Posterior vena cava (tissue), 2 donors: ENCODE measurements around the gene LAMB4. TPM values are rescaled to one million over a fixed set of nuclear protein-coding genes. Genes with fewer than 3 reads are reported as not detected.

Source experiments
- DNase-seq: peaks from one replicate; pipeline ENCODE4 v3.0.0-alpha.2; 2020; ENCODE audit warnings: low spot score
- intact Hi-C, 2 donors: fragments of 100-400 bp; cut with DNase I; formaldehyde crosslinking; loops; one replicate each; pipeline versions ENCODE4 v1.14.1 to v1.14.2; 2022 to 2023
- total RNA-seq, 2 donors: library from RNA; stranded (reverse); fragmentation: NEBNext Ultra II Directional; extraction: Animal tissue kit (Norgen Biotek cat#: 25700); gene quantifications; one replicate each; pipeline ENCODE4 v1.2.1, GENCODE V29; 2021
- donor health status: DM: yes; HTN: yes; CAD: no.
- donor health status: DM: yes; HTN: yes; CAD: no.

The LAMB4 gene
- total RNA-seq, 2 donors from 2014 or later, result 0.37 TPM; not detected in 1

GRCh38 chr7:107982918-107983389 is 147.2 kb downstream of the LAMB4 start:
- intact Hi-C loops, result no loop called here
- no peak for DNase-seq

DNA sequence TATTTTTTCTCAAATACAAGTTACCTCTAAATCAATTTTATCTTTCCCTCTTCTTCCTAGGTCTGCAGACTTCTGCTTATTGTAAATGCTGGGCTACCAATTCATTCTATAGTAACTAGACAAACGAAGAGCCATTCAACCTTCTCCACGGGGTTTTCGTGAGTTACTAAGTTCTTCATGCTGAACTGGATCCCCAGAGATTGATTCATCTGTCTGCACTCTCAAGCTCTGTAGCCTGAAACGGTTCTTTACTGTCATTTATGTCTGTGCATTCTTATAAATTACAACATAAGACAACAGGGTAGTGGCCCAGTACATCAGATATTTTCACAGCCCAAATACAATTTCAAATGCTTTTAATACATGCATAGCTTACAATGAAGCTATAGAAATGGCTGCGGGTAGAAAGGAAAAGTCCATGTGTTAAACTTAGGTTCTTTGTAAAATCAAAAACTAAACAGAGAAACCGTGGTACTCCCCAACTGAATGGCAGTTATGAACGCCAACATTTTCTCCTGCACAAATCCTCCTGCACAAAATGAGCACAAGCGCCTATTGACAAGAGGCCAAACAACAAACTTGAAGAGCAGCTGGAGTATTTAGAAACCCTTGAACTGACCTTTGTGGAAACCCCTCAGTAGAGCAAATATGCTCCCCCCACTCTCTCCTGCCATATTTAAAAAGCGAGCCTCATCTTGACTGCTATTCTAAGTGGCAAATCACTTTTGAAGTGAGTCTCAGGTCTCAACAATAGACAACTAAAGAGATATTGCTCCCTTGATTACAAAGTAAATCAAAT is 147.9 kb downstream of the LAMB4 start:
- no peak for DNase-seq
- intact Hi-C loops, result no loop called here

- no peak for DNase-seq
- intact Hi-C loops, result no loop called here
Observed at GRCh38 chr7:107981466-107981865, 148.7 kb downstream of the LAMB4 start.

GRCh38 chr7:107980671-107981190 is 149.4 kb downstream of the LAMB4 start:
- intact Hi-C loops, result no loop called here
- no peak for DNase-seq

- no peak for DNase-seq
- intact Hi-C loops, result no loop called here
Observed at GRCh38 chr7:107980171-107980570, 150.0 kb downstream of the LAMB4 start.

DNA sequence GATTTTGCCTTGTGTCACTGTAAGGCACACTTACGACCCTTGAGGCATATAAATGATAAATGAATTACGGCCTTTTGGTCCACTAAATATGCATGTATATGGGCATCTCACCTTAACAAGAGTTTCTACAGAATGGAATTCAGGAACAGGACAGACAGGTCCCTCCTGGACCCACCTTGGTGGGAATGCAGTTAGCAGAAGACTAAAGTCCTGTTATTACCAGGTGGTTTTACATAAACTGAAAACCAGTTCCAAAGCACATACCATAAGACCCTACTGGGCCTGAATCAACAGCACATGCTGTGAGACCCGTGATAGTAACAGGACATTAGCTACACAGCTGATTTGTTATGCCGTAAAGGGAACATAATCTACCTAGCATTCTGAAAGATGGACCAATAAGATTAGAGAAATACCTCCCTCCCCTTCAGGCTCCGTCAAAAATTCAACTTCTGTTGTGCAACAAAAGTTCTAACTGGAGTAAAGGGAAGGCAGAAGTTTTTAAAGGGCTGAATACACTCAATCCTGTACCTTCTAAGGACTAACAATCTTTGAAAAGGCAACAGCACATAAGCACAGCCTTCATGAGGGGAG is 151.2 kb downstream of the LAMB4 start:
- no peak for DNase-seq
- intact Hi-C loops, result no loop called here

- intact Hi-C loops, result no loop called here
- no peak for DNase-seq
Observed at GRCh38 chr7:107977048-107977447, 153.1 kb downstream of the LAMB4 start.

DNA sequence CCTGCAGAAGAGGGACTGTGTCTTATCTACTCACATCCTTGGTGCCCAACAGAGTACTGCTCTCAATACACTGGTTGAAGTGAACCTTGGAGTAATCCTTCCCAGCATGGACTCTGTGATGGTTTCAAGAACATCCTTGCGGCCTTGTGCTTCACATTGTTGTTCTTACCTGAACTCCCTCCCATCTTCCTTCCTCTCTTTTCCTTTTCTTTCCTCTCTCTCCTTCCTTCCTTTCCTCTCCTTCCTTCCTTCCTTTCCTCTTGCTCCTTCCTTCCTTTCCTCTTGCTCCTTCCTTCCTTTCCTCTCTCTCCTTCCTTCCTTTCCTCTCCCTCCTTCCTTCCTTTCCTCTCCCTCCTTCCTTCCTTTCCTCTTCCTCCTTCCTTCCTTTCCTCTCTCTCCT is 153.5 kb downstream of the LAMB4 start:
- DNase-seq, result no peak
- intact Hi-C loops, result no loop called here

DNA sequence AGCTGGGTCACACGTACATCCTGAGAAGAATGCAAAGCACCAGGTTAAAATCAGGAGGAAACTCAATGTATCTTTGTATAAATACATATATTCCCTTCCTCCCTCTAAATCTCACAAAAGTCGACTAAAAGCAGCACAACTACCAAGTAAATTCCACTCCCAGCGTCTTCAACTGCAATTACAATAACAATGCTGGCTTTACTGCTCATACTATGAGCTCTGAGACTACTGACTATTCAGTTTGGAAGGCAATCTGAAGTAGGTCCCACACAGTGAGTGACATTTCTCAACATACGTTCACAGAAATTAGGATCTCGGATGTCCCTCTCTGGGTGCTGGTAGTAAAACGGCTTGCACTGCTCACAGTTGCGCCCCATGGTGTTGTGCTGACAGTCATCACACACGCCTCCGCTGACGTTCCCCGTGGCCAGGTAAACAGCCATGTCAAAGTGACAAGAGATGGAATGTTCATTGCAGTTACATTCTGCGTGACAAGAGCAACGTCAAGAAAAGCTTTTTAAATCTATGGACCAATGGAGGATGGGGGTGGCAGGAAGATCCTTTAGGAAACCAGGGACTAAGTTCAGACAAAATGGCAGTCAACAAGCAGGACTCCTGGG is 154.7 kb downstream of the LAMB4 start:
- intact Hi-C loops, result no loop called here
- DNase-seq, result no peak

DNA sequence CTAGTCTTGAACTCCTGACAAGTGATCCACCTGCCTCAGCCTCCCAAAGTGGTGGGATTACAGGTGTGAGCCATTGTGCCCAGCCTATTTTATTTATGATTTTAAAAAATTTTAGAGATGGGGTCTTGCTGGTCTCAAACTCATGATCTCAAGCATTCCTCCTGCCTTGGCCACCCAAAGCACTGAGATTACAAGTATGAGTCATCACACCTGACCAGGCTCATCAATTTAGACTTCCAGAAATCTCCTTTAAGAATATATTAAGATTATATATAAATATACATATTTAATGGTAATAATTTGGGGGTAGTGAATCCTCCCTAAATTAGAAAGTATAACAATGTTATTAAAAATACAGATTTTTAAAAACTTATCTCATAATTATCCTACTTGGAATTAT is 156.3 kb downstream of the LAMB4 start:
- no peak for DNase-seq
- intact Hi-C loops, result no loop called here

Other genes with a start within 250 kb of the LAMB4 start
- 10 to 100 TPM; 60.4 to 60.9 TPM for gene DLD, start 239.2 kb downstream of the LAMB4 start, total RNA-seq
- 100 to 1,000 TPM; 109 to 176 TPM for gene LAMB1, start 127.2 kb downstream of the LAMB4 start, total RNA-seq